HG02763 (cell line): Measurements from ENCODE around the gene ANAPC13.

ENCODE experiments used
- ATAC-seq: cut with Tn5 transposase; IDR thresholded peaks from one replicate; pipeline ENCODE4 v1.9.1; 2021; ENCODE audit warnings: mild to moderate bottlenecking, moderate library complexity; ENCODE audit not compliant: unreplicated experiment

ANAPC13 gene

GRCh38 chr3:134483195-134483900 lies 2.4 kb downstream of the ANAPC13 start:
- ATAC-seq = no peak

- ATAC-seq = no peak
Observed at GRCh38 chr3:134482622-134483021, 3.2 kb downstream of the ANAPC13 start.

- ATAC-seq = no peak
Observed at GRCh38 chr3:134481166-134481565, 4.6 kb downstream of the ANAPC13 start.

- no peak for ATAC-seq
Observed at GRCh38 chr3:134480546-134480945, 5.2 kb downstream of the ANAPC13 start.

- no peak for ATAC-seq
Observed at GRCh38 chr3:134477938-134478337, 7.8 kb downstream of the ANAPC13 start.

- no peak for ATAC-seq
Observed at GRCh38 chr3:134477002-134477401, 8.8 kb downstream of the ANAPC13 start.

GRCh38 chr3:134476306-134476705 lies 9.5 kb downstream of the ANAPC13 start:
- ATAC-seq = no peak

- ATAC-seq = no peak
Observed at GRCh38 chr3:134474956-134475355, 10.8 kb downstream of the ANAPC13 start.

GRCh38 chr3:134473868-134474546 lies 11.8 kb downstream of the ANAPC13 start:
- no peak for ATAC-seq

GRCh38 chr3:134472831-134473230 lies 13.0 kb downstream of the ANAPC13 start:
- no peak for ATAC-seq

- ATAC-seq = no peak
Observed at GRCh38 chr3:134471521-134472193, 14.1 kb downstream of the ANAPC13 start.

- ATAC-seq = no peak
Observed at GRCh38 chr3:134468519-134468918, 17.3 kb downstream of the ANAPC13 start.

GRCh38 chr3:134466331-134466730 lies 19.5 kb downstream of the ANAPC13 start:
- no peak for ATAC-seq

- no peak for ATAC-seq
Observed at GRCh38 chr3:134464689-134465365, 21.0 kb downstream of the ANAPC13 start.

- no peak for ATAC-seq
Observed at GRCh38 chr3:134464064-134464688, 21.6 kb downstream of the ANAPC13 start.

- no peak for ATAC-seq
Observed at GRCh38 chr3:134463676-134464063, 22.1 kb downstream of the ANAPC13 start.

GRCh38 chr3:134462331-134462941 lies 23.3 kb downstream of the ANAPC13 start:
- no peak for ATAC-seq

GRCh38 chr3:134460965-134461364 lies 24.8 kb downstream of the ANAPC13 start:
- no peak for ATAC-seq

- ATAC-seq = no peak
Observed at GRCh38 chr3:134459562-134459961, 26.2 kb downstream of the ANAPC13 start.

GRCh38 chr3:134458406-134458945 lies 27.3 kb downstream of the ANAPC13 start:
- ATAC-seq = no peak
